ENCODE measurements around the gene SENP7.
"Not testable (repeated sequence)": the region's sequence is repeated elsewhere in the genome, so short reads cannot be mapped to it uniquely, and the experiment has no call there.

SENP7 gene

DNA sequence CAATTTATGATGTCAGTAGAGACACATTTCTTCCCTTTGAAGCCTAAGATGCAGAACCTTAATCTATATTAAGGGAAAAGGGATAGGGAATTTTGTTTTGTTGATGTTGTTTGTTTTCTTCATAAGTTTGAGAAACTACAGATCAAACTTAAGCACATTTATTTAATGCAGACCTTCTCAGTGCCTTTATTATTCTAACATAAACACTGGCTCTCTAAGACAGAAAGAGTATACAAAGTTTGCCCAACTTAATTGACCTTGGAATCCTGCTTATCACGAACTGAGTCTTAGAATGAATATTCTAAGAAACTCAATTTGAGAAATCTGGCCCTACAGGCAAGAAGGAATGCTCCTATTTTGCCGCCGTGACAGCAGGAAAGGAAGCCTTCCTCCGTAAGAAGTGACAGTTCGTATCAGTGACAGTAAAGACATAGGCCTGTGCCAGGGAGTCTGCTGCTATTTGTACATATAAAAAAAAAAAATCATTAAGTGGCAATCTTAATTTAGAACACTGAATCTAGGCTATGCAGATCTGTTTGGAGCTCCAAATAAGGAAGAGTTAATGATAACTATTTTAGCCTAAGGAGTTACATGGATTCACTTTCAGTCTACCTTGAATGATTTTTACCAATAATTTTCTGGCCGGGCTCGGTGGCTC, 183.9 kb downstream of the SENP7 start:
- DNase-seq (ENCODE audit: low read depth in 2 of 2), result no peak

DNA sequence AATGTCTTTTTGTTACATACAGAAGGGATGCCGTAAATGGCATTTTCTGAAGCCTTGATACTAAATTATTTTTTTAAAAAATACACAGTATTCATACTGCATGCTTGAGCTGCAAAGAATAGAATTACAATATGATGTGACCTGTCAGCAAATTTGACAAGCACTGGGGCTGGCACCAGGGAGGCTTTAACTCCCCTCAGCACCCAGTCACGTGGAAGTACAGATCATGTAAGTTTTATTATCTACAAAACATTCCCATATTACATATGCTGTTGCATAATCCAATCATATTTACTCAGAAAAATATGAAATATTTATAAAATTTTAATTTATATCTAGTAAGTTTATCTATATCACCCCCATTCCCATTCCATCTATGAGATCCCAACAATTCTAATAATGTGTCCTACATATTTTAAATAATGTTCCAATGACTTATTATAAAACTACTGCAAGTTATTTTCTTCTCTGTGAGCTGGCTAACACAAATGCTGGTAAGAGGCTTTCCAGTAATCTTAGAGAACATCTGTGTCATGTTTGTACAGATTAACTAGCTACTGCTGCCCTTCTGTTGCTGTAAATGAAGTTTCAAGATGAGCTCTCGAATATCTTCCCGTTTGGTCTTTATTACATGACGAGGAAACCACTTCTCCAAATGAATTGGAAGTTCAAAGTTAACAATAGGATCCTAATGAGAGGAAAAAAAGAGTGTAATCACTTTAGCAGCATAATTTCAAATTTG, 187.4 kb downstream of the SENP7 start:
- no peak for DNase-seq (ENCODE audit: low read depth in 2 of 2)

DNA sequence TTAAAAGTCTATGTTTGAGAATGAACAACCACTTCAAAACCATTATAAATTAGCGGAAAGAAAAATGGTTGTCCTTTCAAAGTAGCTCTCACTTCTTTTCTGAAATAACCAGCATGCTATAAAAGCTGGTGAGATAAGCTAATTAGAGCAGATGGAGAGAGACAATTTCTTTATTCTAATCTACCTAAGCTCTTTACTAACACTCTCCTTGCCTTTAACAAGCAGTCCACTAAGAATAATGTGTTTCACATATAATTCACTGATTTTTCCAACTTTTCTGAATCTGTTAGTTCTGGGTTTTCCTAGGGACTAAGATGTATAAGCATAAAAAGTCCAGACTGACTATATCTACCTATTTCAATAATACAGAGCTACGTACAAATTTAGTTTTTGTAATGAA, 192.5 kb downstream of the SENP7 start, which contains the start of gene IMPG2:
Gene IMPG2 (minus strand): TSS at position 101 of the 400 bp plus-strand sequence. CDS start 203 bp downstream, outside the sequence.
- no peak for DNase-seq (ENCODE audit: low read depth in 2 of 2)

DNA sequence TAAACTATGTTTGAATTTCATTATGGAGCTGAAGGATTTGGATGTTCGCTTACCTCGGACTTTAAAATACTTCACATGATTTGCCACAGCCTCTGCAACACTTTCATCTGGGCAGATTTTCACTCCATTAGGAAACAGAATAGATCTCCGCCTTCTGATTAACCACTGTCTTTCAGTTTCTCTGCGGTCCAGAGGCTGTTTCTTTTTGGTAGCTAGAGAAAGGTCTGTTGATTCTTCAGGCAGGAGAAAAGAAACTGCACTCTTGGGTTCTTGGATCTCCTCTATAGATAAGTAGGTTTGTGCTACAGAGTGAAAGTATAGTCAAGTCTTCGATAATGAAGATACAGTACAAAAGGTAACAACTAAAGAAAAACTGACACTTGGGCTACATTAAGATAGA, 193.5 kb downstream of the SENP7 start:
- DNase-seq (ENCODE audit: low read depth in 2 of 2), result no peak

DNA sequence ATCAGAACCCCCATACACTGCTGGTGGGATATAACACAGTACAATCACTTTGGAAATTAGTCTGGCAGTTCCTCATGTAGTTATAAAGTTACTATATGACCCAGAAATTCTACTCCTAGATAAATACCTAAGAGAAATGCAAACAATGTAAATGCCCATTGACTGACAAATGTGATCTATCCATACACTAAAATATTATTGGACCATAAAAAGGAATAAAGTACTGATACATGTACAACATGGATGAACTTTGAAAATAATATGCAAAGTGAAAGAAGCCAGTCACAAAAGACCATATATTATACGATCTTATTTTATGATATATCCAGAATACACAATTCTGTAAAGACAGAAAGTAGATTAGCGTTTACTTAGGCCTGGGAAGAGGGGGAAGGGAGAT, 200.5 kb downstream of the SENP7 start:
- no peak for DNase-seq (ENCODE audit: low read depth in 2 of 2)

DNA sequence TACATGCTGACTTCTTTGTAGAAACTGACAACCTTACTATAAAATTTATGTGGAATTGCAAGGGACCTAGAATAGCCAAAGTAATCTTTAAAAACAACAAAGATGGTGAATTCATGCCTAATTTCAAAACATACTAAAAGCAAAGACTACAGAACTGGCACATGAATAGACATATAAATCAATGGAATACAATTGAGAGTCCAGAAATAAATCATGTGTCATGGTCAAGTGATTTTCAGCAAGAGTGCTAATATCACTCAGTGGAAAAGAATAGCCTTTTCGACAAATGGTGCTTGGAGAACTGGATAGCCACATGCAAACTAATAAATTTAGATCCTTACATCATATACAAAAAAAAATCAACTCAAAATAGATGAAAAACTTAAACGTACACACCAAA, 201.3 kb downstream of the SENP7 start:
- no peak for DNase-seq (ENCODE audit: low read depth in 2 of 2)

DNA sequence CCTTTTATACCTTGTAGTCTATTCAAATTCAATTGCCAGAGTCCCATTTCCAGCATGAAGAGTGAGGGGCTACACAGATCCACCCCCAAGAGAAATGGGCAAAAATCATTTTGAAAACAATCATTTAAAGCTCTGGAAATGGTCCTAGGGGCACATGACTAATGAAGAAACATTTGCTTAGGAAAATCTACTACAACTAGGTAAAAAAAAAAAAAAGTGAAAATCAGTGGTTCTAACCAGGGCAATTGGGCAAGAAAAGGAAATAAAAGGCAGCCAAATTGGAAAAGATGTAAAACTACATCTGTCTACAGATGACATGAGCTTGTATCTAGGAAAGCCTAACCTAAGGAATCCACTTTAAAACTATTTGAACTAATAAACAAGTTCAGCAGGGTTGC, 202.0 kb downstream of the SENP7 start:
- DNase-seq (ENCODE audit: low read depth in 2 of 2), result no peak

DNA sequence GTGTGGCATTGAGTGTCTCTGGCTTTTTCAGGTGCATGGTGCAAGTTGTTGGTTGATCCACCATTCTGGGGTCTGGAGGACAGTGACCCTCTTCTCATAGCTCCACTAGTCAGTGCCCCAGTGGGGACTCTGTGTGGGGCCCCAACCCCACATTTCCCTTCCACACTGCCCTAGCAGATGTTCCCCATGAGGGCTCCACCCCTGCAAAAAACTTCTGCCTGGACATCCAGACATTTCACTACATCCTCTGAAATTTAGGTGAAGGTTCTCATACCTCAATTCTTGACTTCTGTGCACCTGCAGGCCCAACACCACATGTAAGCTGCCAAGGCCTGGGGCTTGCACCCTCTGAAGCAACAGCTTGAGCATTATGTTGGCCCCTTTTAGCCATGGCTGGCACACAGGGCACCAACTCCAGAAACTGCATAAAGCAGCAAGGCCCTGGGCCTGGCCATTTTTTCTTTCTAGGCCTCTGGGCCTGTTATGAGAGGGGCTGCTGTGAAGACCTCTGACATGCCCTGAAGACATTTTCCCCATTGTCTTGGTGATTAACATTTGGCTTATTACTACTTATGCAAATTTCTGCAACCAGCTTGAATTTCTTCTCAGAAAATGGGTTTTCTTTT, 204.8 kb downstream of the SENP7 start:
- not testable (repeated sequence) for DNase-seq (ENCODE audit: low read depth in 2 of 2)

DNA sequence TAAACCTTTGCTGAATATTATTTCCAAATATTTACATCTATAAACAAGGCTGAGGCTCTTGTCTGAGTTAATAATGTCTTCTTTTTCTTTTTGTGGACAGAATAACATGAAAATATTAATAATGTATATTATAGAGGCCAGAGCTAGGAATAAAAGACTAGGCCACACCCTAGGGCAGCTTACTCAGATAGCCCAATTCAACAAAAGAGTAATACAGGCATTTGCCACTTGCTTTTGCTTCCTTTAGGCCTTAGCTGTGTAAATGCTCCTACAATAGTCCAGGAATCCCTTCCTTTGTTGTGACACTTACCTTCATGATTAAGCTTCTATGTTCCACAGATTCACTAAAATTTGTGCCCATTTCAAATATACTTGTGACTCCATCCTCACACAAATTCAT, 209.2 kb downstream of the SENP7 start:
- DNase-seq (ENCODE audit: low read depth in 2 of 2), result no peak

DNA sequence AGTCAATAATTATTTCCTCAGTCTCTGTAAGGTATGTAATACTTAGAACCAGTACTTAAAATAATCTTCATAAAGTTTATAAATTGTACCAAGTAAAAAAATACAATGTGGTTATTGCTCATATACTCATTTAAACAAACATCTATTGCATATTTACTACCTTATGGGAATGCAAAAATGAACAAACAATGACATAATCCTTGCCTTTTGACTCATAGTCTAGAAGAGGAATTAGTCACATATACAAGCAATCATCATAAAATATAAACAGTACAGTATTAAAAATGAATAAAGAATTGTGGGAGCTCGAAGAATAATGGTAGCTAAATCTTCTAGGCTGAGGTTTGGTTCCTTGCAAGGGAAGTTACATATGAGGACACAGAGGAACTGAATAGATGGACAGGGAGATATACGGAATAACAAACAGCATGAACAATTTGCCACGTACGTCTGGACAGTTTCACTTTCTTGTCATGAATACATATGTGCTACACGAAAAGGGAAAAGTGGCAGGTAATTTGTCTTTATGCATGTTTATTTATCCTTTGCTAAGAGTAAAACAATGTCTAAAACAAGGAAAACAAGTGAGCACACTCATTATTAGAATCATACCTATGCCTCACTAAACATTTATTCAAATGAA, 209.8 kb downstream of the SENP7 start:
- no peak for DNase-seq (ENCODE audit: low read depth in 2 of 2)

DNA sequence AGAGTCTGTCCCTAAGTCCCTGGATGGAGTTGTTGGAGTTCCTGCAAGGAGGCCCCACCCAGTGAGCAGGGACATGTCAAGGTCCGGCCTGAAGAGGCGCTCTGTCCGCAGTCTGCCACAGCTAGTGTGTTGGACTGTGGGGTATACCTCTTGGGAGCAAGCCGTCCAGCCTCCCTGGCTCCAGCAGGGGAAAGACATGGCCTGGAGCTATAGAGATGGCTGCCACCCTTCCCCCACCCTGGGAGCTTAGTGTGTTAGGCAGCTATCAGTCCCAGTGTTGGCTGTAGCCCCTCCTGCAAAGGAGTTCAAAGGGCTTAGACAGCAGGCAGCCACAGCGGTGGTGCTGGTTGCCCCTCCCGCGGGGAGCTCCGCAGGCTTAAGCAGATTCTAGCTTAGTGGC, 212.9 kb downstream of the SENP7 start:
- no peak for DNase-seq (ENCODE audit: low read depth in 2 of 2)

DNA sequence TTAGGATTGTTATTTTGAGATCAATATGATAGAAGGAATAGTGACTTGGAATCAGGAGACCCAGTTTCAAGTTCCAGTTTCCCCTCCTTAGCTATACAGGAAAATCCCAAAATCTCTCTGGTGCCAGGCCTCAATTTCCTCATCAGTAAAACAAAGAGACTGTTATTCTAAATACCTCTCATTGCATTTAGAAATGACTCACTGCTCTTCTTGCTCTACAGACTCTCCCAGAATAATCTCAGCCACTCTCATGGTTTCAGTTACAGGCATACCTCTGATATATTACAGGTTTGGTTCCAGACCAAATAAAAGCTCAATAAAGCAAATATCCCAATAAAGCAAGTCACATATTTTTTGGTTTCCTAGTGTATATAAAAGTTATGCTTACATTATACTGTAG, 221.0 kb downstream of the SENP7 start:
- DNase-seq (ENCODE audit: low read depth in 2 of 2), result no peak

DNA sequence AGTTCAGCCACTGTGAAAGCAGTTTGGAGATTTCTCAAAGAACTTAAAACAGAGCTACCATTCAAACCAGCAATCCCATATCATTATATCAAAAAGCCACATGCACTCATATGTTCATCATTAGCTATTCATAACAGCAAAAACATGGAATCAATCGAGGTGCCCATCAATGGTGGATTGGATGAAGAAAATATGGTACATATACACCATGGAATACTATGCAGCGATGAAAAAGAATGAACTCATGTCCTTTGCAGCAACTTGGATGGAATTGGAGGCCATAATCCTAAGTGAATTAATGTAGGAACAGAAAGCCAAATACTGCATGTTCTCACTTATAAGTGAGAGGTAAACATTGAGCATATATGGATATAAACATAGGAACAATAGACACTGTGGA, 224.7 kb downstream of the SENP7 start:
- DNase-seq (ENCODE audit: low read depth in 2 of 2), result no peak

DNA sequence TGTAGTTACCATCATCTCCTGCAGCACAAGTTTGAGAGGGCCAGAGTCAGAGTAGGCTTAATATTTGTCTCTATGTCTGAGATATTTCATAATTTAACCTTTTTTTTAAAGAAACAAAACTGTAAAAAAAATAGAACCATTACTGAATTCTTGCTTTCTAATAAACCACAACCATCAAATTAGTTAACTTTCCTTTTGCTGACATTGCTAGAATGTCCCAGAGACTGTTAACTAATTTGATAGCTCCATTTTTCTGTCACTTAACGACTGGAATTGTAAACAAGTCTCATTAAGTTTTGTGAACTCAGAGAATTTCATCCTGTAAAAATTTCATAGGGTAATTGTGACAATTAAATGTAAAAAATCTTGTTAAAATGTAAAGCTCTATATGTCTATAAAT, 228.3 kb downstream of the SENP7 start:
- no peak for DNase-seq (ENCODE audit: low read depth in 2 of 2)

DNA sequence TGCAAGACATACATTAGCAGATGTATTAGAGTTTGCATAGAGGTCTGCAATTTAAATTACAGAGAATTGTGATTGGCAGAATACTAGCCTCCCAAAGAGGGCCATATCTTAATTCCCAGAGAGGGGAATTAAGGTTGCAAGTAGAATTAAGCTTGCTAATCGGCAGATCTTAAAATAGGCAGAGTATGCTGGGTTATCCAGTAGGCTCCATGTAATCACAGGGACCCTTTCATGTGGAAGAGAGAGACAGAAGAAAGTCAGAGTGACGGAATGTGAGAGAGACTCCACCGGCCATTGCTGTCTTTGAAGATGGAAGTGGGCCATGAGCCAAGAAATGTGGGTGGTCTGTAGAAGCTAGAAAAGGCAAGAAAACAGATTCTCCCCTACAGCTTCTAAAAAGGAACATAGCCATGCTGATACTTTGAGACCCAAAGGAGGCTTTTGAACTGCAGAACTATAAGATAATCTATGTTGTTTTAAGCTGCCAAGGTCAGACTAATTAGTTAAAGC, 231.4 kb downstream of the SENP7 start:
- DNase-seq (ENCODE audit: low read depth in 2 of 2), result no peak

DNA sequence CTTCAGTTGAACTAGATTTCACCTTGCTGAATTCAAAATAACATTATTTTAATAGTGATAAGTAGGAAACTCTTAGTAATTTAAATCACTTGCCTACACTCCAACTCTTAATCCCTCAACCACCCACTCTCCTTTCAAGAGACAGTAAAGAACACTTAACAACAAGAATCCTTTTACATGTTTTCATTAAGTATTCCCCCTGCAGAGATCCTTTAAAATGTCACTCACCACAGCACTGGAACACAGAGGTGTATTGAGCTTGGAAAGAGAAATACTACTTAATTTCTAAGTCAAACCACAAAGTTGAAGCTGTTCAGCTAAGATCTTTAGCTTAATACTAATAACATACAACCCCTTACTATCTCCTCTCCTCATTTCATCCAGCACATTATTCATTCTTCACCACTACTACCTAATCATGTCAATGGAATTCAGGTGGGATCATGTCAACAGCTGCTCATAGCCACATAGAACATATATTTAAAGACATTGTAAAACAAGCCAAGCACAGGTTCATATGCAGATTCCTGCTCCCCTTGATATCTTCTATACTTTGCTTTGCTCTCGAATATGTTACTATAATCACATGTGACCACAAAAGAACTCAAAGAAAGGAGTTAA, 233.1 kb downstream of the SENP7 start:
- no peak for DNase-seq (ENCODE audit: low read depth in 2 of 2)

DNA sequence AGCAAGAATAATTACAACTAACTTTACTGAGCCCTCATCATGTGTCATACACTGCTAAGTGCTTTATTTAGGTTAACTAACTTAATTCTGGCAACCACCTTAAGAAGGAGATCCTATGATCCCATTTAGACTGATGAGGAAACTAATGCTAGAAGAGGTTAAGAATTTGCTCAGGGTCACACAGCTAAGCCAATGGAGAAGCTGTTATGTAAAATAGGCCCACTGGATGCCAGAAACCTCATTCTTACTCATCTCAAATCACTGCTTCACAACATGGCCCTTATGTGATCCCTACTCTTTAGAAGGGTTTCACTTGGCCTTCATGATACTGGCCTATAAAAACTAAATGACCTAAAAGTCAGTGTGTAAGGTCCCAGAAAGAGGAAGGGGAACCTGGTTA, 233.8 kb downstream of the SENP7 start:
- DNase-seq (ENCODE audit: low read depth in 2 of 2), result no peak

DNA sequence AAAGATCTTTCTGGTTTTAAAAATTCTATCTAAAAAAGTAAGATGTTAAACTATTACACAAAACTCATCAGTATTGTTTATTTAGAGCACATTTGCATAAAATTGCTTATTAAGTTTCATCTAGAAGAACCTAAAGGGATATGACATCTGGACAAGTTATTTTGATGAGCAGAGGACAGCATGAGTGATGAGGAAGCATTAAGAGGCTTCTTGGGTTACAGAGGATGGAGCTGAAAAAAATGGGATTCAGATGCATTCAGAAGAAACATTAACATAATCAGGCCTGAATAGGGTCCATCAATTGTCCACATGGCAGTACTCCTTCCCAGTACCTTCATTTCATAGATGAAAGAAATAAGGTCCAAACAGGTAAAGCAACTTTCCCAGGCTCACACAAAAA, 234.3 kb downstream of the SENP7 start:
- no peak for DNase-seq (ENCODE audit: low read depth in 2 of 2)

Data from stimulated activated CD8-positive, alpha-beta memory T cell treated with anti-CD3 and anti-CD28 coated beads, Interleukin-15, amount 100 ng/mL, for 4 hours (primary cell).